Measurements from ENCODE around the gene MAP3K5.
"Not testable (repeated sequence)": the region's sequence is repeated elsewhere in the genome, so short reads cannot be mapped to it uniquely, and the experiment has no call there.

The MAP3K5 gene

GRCh38 chr6:136793363-136793762 lies 1.1 kb upstream of the MAP3K5 start:
- no peak for DNase-seq (ENCODE audit: low read depth)

- no peak for DNase-seq (ENCODE audit: low read depth)
Observed at GRCh38 chr6:136792095-136792409, 225 bp downstream of the MAP3K5 start.

GRCh38 chr6:136791296-136792094 lies 782 bp downstream of the MAP3K5 start:
- peak; percentile 54 for DNase-seq (ENCODE audit: low read depth)

GRCh38 chr6:136790411-136791295 lies 1.6 kb downstream of the MAP3K5 start:
- no peak for DNase-seq (ENCODE audit: low read depth)

- DNase-seq (ENCODE audit: low read depth), result not testable (repeated sequence)
Observed at GRCh38 chr6:136789440-136789839, 2.8 kb downstream of the MAP3K5 start.

- DNase-seq (ENCODE audit: low read depth), result no peak
Observed at GRCh38 chr6:136788069-136788902, 4.0 kb downstream of the MAP3K5 start.

GRCh38 chr6:136787726-136788068 lies 4.6 kb downstream of the MAP3K5 start:
- no peak for DNase-seq (ENCODE audit: low read depth)

GRCh38 chr6:136786658-136787057 lies 5.6 kb downstream of the MAP3K5 start:
- DNase-seq (ENCODE audit: low read depth), result no peak

- DNase-seq (ENCODE audit: low read depth), result no peak
Observed at GRCh38 chr6:136784910-136785746, 7.1 kb downstream of the MAP3K5 start.

GRCh38 chr6:136784271-136784664 lies 8.0 kb downstream of the MAP3K5 start:
- DNase-seq (ENCODE audit: low read depth), result no peak

GRCh38 chr6:136783495-136784270 lies 8.6 kb downstream of the MAP3K5 start:
- peak; percentile 58 for DNase-seq (ENCODE audit: low read depth)

- no peak for DNase-seq (ENCODE audit: low read depth)
Observed at GRCh38 chr6:136783021-136783420, 9.3 kb downstream of the MAP3K5 start.

- no peak for DNase-seq (ENCODE audit: low read depth)
Observed at GRCh38 chr6:136782021-136782770, 10.1 kb downstream of the MAP3K5 start.

GRCh38 chr6:136780972-136781371 lies 11.3 kb downstream of the MAP3K5 start:
- DNase-seq (ENCODE audit: low read depth), result no peak

GRCh38 chr6:136779682-136780081 lies 12.6 kb downstream of the MAP3K5 start:
- DNase-seq (ENCODE audit: low read depth), result no peak

- no peak for DNase-seq (ENCODE audit: low read depth)
Observed at GRCh38 chr6:136777651-136778050, 14.6 kb downstream of the MAP3K5 start.

GRCh38 chr6:136775548-136775947 lies 16.7 kb downstream of the MAP3K5 start:
- DNase-seq (ENCODE audit: low read depth), result no peak

- no peak for DNase-seq (ENCODE audit: low read depth)
Observed at GRCh38 chr6:136775081-136775480, 17.2 kb downstream of the MAP3K5 start.

GRCh38 chr6:136774228-136775041 lies 17.8 kb downstream of the MAP3K5 start:
- DNase-seq (ENCODE audit: low read depth), result no peak

Measured in CMK (cell line).